HepG2 (cell line): ENCODE results near the gene TNNT1. TPM values are rescaled to one million over a fixed set of nuclear protein-coding genes. Genes with fewer than 3 reads are reported as not detected.

Source experiments
- ATAC-seq: fragments of 200-7000 bp; cut with Tn5 transposase; 3 replicates; pipeline ENCODE4 v1.9.1; 2020; ENCODE audit warnings: mild to moderate bottlenecking, moderate library complexity
- BruUV-seq: library from RNA; stranded (reverse); fragments of 400-500 nt; replicated peaks from 2 replicates; lab custom pipeline; 2021; lab: Mats Ljungman, UMichigan
- CTCF ChIA-PET: fragments of 300-600 bp; formaldehyde crosslinking; extraction: SDS; loops from one replicate; lab custom pipeline; 2021; ENCODE audit warnings: low total read pairs, inconsistent platforms, low intra/inter-chr PET ratio; lab: Yijun Ruan, JAX
- POLR2A ChIA-PET: fragments of 350-600 bp; sonication (Branson Sonifier 250); formaldehyde crosslinking; loops from one replicate; lab custom pipeline; 2020; ENCODE audit warnings: antibody characterized with exemption, inconsistent platforms; lab: Yijun Ruan, JAX
- DNase-seq: peaks from one replicate; pipeline ENCODE4 v3.0.0-alpha.2; 2015; ENCODE audit warnings: low spot score
- FAIRE-seq: peaks from 3 replicates; lab custom pipeline; 2011; peaks lifted over from hg19 to GRCh38; lab: Jason Lieb, UNC
- H2AFZ ChIP-seq: one replicate; pipeline ENCODE4 v1.6.1; 2011; ENCODE audit warnings: low read length, inconsistent platforms
- H3K27ac ChIP-seq: fragments of 300-600 bp; 3 replicates; pipeline ENCODE4 v1.8.0; 2011; ENCODE audit warnings: mixed run types, mild to moderate bottlenecking, mixed read lengths, low read length, inconsistent platforms; ENCODE audit not compliant: insufficient read depth; ENCODE audit errors: extremely low read length
- H3K27me3 ChIP-seq, 2 experiments: fragments of 200-600 bp in 1 of 2; 2 replicates in 1 of 2; 3 replicates in 1 of 2; pipeline versions ENCODE4 v1.6.0 to v1.8.0; 2011; ENCODE audit warnings: low read length in 2 of 2, mild to moderate bottlenecking in 2 of 2, moderate library complexity in 2 of 2, inconsistent platforms in 1 of 2; ENCODE audit not compliant: insufficient read depth in 2 of 2, control insufficient read depth in 1 of 2
- H3K36me3 ChIP-seq, 2 experiments: fragments of 200-600 bp in 1 of 2; replicated peaks in 1 of 2; 2 replicates in 1 of 2; 3 replicates in 1 of 2; pipeline versions ENCODE4 v1.5.1 to v1.8.0; 2011; ENCODE audit warnings: low read length in 2 of 2, inconsistent platforms in 1 of 2; ENCODE audit not compliant: insufficient read depth in 2 of 2, control insufficient read depth in 1 of 2
- H3K4me1 ChIP-seq: 2 replicates; pipeline ENCODE4 v1.5.1; 2012; ENCODE audit warnings: low read length, inconsistent platforms; ENCODE audit not compliant: insufficient read depth
- H3K4me2 ChIP-seq: 2 replicates; pipeline ENCODE4 v1.6.0; 2011; ENCODE audit warnings: low read depth, low read length, inconsistent platforms
- H3K4me3 ChIP-seq, 3 experiments: fragments of 200-600 bp in 1 of 3; sonication (generic), shearing (Covaris generic) in 1 of 3; replicated peaks in 1 of 3; 2 replicates each; pipeline ENCODE4 v1.5.1; 2011 to 2016; ENCODE audit warnings: low read length in 3 of 3, inconsistent platforms in 2 of 3, low read depth in 2 of 3, mild to moderate bottlenecking in 2 of 3, control low read depth in 1 of 3, mixed read lengths in 1 of 3; ENCODE audit not compliant: insufficient read depth in 1 of 3
- H3K79me2 ChIP-seq: one replicate; pipeline ENCODE4 v1.6.1; 2011; ENCODE audit warnings: low read length, inconsistent platforms; ENCODE audit not compliant: insufficient read depth
- H3K9ac ChIP-seq: 2 replicates; pipeline ENCODE4 v1.6.0; 2011; ENCODE audit warnings: mild to moderate bottlenecking, low read depth, low read length, inconsistent platforms; ENCODE audit not compliant: insufficient read depth
- H3K9me3 ChIP-seq: 2 replicates; pipeline ENCODE4 v1.5.1; 2012; ENCODE audit warnings: mild to moderate bottlenecking, low read length
- H4K20me1 ChIP-seq: 2 replicates; pipeline ENCODE4 v1.6.0; 2011; ENCODE audit warnings: inconsistent platforms, mild to moderate bottlenecking, low read length, moderate library complexity; ENCODE audit not compliant: insufficient read depth
- CREB3 ChIP-seq: sonication (generic); formaldehyde crosslinking; IDR thresholded peaks from 2 replicates; pipeline ENCODE4 v1.5.0; 2020; ENCODE audit warnings: missing genetic modification reagents
- KDM3A ChIP-seq: IDR thresholded peaks from 2 replicates; pipeline ENCODE4 v1.6.1; 2018; ENCODE audit warnings: low read depth, missing compliant biosample characterization
- NFATC3 ChIP-seq: sonication (generic); formaldehyde crosslinking; IDR thresholded peaks from 2 replicates; pipeline ENCODE4 v1.5.1; 2020; ENCODE audit warnings: mild to moderate bottlenecking, missing genetic modification reagents
- NFE2L1 ChIP-seq: sonication (generic); formaldehyde crosslinking; IDR thresholded peaks from 2 replicates; pipeline ENCODE4 v1.4.0; 2020; ENCODE audit warnings: missing genetic modification reagents, mild to moderate bottlenecking, borderline replicate concordance
- POLR2G ChIP-seq: fragments of 200-400 bp; formaldehyde crosslinking; IDR thresholded peaks from 2 replicates; pipeline ENCODE4 v1.6.1; 2018; ENCODE audit warnings: mild to moderate bottlenecking, low read depth, low read length, moderate library complexity
- RFX1 ChIP-seq: fragments of 450-650 bp; IDR thresholded peaks from 2 replicates; pipeline ENCODE4 v1.6.1; 2017
- TARDBP ChIP-seq: sonication (generic); formaldehyde crosslinking; IDR thresholded peaks from 2 replicates; pipeline ENCODE4 v1.8.0; 2022; ENCODE audit warnings: mild to moderate bottlenecking, missing genetic modification reagents
- ZFP90 ChIP-seq: sonication (generic); formaldehyde crosslinking; IDR thresholded peaks from 2 replicates; pipeline ENCODE4 v1.8.0; 2022; ENCODE audit warnings: missing genetic modification reagents, mild to moderate bottlenecking, inconsistent platforms, borderline replicate concordance
- ZNF138 ChIP-seq: sonication (generic); formaldehyde crosslinking; IDR thresholded peaks from 2 replicates; pipeline ENCODE4 v1.5.0; 2020; ENCODE audit warnings: mild to moderate bottlenecking, low read depth, missing genetic modification reagents
- ZNF605 ChIP-seq: sonication (generic); formaldehyde crosslinking; IDR thresholded peaks from 2 replicates; pipeline ENCODE4 v1.8.0; 2022; ENCODE audit warnings: mild to moderate bottlenecking, missing genetic modification reagents
- ZNF761 ChIP-seq: sonication (generic); formaldehyde crosslinking; conservative IDR thresholded peaks from 2 replicates; pipeline ENCODE4 v1.4.0; 2020; ENCODE audit warnings: mild to moderate bottlenecking, missing genetic modification reagents
- WGBS: methylation state at CpG from one replicate; pipeline ENCODE4 v1.1.6; 2017; ENCODE audit warnings: low lambda C conversion rate; 5-methylcytosine and 5-hydroxymethylcytosine counted together
- in situ Hi-C: cut with HindIII; loops from 2 replicates; pipeline ENCODE4 v1.10.0; 2017; ENCODE audit warnings: low pct_unique_long_range_greater_than_20kb; ENCODE audit not compliant: extremely low pct_ligation_motif_present
- intact Hi-C: fragments of 100-400 bp; cut with micrococcal nuclease; formaldehyde crosslinking; loops from one replicate; pipeline ENCODE4 v1.10.0; 2022; ENCODE audit not compliant: unreplicated experiment
- polyA plus RNA-seq, 8 experiments: library from polyadenylated mRNA; depleted of rRNA in 3 of 8; stranded (reverse) in 7 of 8; unstranded in 1 of 8; fragments of >200 nt; fragmentation: Illumina TruSeq in 4 of 8; extraction: Trizol in 4 of 8; gene quantifications; 2 replicates each; pipeline versions ENCODE4 v1.2.1 to v1.2.3, GENCODE V29; 2011 to 2016; ENCODE audit warnings: low read depth in 4 of 8, missing spikeins in 1 of 8, mixed read lengths in 1 of 8; ENCODE audit not compliant: insufficient read depth in 1 of 8
- total RNA-seq, 5 experiments: library from RNA; depleted of rRNA; stranded (reverse); fragments of >200 nt; fragmentation: Illumina TruSeq; extraction: Trizol; gene quantifications; 2 replicates each; pipeline ENCODE4 v1.2.3, GENCODE V29; 2016; ENCODE audit warnings: low read depth in 1 of 5
- TF ChIP-seq, protein P1 (sequence below): sonication (generic); formaldehyde crosslinking; IDR thresholded peaks from 2 replicates; pipeline ENCODE4 v1.4.0; 2020; ENCODE audit warnings: missing genetic modification reagents, mild to moderate bottlenecking, borderline replicate concordance
- TF ChIP-seq, protein P2 (sequence below): sonication (generic); IDR thresholded peaks from 2 replicates; pipeline ENCODE4 v1.6.1; 2016; ENCODE audit warnings: low read depth, borderline replicate concordance
- TF ChIP-seq, protein P3 (sequence below), 2 experiments: IDR thresholded peaks; 2 replicates each; pipeline ENCODE4 v1.6.1; 2011 to 2012; ENCODE audit warnings: low read length in 2 of 2, borderline replicate concordance in 1 of 2, low read depth in 1 of 2, mild to moderate bottlenecking in 1 of 2, moderate library complexity in 1 of 2
- TF ChIP-seq, protein P4 (sequence below): sonication (generic); formaldehyde crosslinking; IDR thresholded peaks from 2 replicates; pipeline ENCODE4 v1.8.0; 2022; ENCODE audit warnings: mild to moderate bottlenecking, missing genetic modification reagents, borderline replicate concordance

TNNT1 gene
- total and polyA plus RNA-seq, 2 of the 13 experiments (the other 11 are each of a cell fraction or from before 2014, with no cell fraction given) = 1.3 to 2.4 TPM

- FAIRE-seq (no peak), ATAC-seq (no peak), DNase-seq (no peak)
- ChIA-PET CTCF (no interaction called here), POLR2A (no interaction called here)
- 0 out of 2 replicates have a peak, but pooled peaks cover 2% of the 10 kb centered on the region for H4K20me1 ChIP-seq
- H3K9ac ChIP-seq = no peak overlapping the region
- in situ Hi-C loops = no loop called here
- H3K27me3 ChIP-seq = no peaks in the 10 kb centered on the region
- 88% methylated on average over 10 of the region's 10 CpGs for WGBS
- intact Hi-C loops = no loop called here
- H3K79me2 ChIP-seq = no peaks in the 10 kb centered on the region
- H3K36me3 ChIP-seq = peaks cover 0 to 4% of the 10 kb centered on the region in 2 experiments; a peak in 2 of 5 replicates
- H3K4me1 ChIP-seq = peaks cover 16% of the 10 kb centered on the region
- H2AFZ ChIP-seq = no peak overlapping the region
- BruUV-seq = no TSS peak
- no peak overlapping the region for H3K4me2 ChIP-seq
- no peak overlapping the region for H3K27ac ChIP-seq
- H3K9me3 ChIP-seq = no peaks in the 10 kb centered on the region
- no peak overlapping the region for H3K4me3 ChIP-seq
- no peak for TF ChIP-seq POLR2G
- no peak for TF ChIP-seq ZFP90 (CRISPR knock-in tag)
- TF ChIP-seq, protein P1, sequence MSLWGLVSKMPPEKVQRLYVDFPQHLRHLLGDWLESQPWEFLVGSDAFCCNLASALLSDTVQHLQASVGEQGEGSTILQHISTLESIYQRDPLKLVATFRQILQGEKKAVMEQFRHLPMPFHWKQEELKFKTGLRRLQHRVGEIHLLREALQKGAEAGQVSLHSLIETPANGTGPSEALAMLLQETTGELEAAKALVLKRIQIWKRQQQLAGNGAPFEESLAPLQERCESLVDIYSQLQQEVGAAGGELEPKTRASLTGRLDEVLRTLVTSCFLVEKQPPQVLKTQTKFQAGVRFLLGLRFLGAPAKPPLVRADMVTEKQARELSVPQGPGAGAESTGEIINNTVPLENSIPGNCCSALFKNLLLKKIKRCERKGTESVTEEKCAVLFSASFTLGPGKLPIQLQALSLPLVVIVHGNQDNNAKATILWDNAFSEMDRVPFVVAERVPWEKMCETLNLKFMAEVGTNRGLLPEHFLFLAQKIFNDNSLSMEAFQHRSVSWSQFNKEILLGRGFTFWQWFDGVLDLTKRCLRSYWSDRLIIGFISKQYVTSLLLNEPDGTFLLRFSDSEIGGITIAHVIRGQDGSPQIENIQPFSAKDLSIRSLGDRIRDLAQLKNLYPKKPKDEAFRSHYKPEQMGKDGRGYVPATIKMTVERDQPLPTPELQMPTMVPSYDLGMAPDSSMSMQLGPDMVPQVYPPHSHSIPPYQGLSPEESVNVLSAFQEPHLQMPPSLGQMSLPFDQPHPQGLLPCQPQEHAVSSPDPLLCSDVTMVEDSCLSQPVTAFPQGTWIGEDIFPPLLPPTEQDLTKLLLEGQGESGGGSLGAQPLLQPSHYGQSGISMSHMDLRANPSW (CRISPR knock-in tag) = no peak
- TF ChIP-seq, protein P2, sequence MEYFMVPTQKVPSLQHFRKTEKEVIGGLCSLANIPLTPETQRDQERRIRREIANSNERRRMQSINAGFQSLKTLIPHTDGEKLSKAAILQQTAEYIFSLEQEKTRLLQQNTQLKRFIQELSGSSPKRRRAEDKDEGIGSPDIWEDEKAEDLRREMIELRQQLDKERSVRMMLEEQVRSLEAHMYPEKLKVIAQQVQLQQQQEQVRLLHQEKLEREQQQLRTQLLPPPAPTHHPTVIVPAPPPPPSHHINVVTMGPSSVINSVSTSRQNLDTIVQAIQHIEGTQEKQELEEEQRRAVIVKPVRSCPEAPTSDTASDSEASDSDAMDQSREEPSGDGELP = no peak
- TF ChIP-seq ZNF138 (CRISPR knock-in tag) = no peak
- TF ChIP-seq, protein P3, sequence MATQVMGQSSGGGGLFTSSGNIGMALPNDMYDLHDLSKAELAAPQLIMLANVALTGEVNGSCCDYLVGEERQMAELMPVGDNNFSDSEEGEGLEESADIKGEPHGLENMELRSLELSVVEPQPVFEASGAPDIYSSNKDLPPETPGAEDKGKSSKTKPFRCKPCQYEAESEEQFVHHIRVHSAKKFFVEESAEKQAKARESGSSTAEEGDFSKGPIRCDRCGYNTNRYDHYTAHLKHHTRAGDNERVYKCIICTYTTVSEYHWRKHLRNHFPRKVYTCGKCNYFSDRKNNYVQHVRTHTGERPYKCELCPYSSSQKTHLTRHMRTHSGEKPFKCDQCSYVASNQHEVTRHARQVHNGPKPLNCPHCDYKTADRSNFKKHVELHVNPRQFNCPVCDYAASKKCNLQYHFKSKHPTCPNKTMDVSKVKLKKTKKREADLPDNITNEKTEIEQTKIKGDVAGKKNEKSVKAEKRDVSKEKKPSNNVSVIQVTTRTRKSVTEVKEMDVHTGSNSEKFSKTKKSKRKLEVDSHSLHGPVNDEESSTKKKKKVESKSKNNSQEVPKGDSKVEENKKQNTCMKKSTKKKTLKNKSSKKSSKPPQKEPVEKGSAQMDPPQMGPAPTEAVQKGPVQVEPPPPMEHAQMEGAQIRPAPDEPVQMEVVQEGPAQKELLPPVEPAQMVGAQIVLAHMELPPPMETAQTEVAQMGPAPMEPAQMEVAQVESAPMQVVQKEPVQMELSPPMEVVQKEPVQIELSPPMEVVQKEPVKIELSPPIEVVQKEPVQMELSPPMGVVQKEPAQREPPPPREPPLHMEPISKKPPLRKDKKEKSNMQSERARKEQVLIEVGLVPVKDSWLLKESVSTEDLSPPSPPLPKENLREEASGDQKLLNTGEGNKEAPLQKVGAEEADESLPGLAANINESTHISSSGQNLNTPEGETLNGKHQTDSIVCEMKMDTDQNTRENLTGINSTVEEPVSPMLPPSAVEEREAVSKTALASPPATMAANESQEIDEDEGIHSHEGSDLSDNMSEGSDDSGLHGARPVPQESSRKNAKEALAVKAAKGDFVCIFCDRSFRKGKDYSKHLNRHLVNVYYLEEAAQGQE (IDR thresholded peaks at IDR 0.05; ENCODE audit: borderline replicate concordance in 1 of 2, low read depth in 1 of 2, low read length in 2 of 2) = no peak
- TF ChIP-seq NFE2L1 (CRISPR knock-in tag) = no peak
- no peak for TF ChIP-seq NFATC3 (CRISPR knock-in tag)
- no peak for TF ChIP-seq RFX1
- TF ChIP-seq KDM3A = no peak
- TF ChIP-seq, protein P4, sequence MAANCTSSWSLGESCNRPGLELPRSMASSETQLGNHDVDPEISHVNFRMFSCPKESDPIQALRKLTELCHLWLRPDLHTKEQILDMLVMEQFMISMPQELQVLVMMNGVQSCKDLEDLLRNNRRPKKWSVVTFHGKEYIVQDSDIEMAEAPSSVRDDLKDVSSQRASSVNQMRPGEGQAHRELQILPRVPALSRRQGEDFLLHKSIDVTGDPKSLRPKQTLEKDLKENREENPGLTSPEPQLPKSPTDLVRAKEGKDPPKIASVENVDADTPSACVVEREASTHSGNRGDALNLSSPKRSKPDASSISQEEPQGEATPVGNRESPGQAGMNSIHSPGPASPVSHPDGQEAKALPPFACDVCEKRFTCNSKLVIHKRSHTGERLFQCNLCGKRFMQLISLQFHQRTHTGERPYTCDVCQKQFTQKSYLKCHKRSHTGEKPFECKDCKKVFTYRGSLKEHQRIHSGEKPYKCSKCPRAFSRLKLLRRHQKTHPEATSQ = no peak
- no peak for TF ChIP-seq ZNF761 (CRISPR knock-in tag)
- no peak for TF ChIP-seq TARDBP (CRISPR knock-in tag)
- TF ChIP-seq ZNF605 (CRISPR knock-in tag) = no peak
- TF ChIP-seq CREB3 (CRISPR knock-in tag) = no peak
Measured at GRCh38 chr19:55101261-55101660, 47.7 kb downstream of the TNNT1 start.
